AG10803 (cell line): ENCODE results near the gene NQO1.

Experiments used
- DNase-seq: peaks from one replicate; pipeline ENCODE4 v3.0.0; 2010; ENCODE audit warnings: low read depth
- H3K4me3 ChIP-seq: 2 replicates; pipeline ENCODE4 v1.5.1; 2011; ENCODE audit warnings: mild to moderate bottlenecking, low read length, control low read depth
- CTCF ChIP-seq: conservative IDR thresholded peaks from 2 replicates; pipeline ENCODE4 v1.5.1; 2011; ENCODE audit warnings: mild to moderate bottlenecking, low read length, control low read depth, inconsistent platforms

Gene NQO1

GRCh38 chr16:69693916-69694315 is 32.4 kb downstream of the NQO1 start:
- no peak overlapping the region for H3K4me3 ChIP-seq
- DNase-seq: no peak
- no peak for TF ChIP-seq CTCF

DNA sequence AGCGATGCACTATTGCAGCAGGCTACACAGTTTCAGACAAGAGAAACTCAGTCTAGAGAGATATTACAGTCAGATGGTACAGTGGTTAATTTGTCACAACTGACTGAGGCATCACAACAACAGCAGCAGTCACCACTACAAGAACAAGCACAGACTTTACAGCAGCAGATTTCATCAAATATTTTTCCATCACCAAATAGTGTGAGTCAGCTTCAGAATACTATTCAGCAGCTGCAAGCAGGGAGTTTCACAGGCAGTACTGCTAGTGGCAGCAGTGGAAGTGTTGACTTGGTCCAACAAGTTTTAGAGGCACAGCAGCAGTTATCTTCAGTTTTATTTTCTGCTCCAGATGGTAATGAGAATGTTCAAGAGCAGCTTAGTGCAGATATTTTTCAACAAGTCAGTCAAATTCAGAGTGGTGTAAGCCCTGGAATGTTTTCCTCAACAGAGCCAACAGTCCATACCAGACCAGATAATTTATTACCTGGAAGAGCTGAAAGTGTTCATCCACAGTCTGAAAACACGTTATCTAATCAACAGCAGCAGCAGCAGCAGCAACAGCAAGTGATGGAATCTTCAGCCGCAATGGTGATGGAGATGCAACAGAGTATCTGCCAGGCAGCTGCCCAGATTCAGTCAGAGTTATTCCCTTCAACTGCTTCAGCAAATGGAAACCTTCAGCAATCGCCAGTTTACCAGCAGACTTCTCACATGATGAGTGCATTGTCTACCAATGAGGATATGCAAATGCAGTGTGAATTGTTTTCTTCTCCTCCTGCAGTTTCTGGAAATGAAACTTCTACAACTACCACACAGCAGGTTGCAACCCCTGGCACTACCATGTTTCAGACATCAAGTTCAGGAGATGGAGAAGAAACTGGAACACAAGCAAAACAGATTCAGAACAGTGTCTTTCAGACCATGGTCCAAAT is 34.1 kb downstream of the NQO1 start:
- TF ChIP-seq CTCF: no peak
- H3K4me3 ChIP-seq: no peak overlapping the region
- DNase-seq: peak; percentile 80

GRCh38 chr16:69688589-69688988 is 37.8 kb downstream of the NQO1 start:
- H3K4me3 ChIP-seq: no peak overlapping the region
- DNase-seq: no peak
- TF ChIP-seq CTCF: no peak

DNA sequence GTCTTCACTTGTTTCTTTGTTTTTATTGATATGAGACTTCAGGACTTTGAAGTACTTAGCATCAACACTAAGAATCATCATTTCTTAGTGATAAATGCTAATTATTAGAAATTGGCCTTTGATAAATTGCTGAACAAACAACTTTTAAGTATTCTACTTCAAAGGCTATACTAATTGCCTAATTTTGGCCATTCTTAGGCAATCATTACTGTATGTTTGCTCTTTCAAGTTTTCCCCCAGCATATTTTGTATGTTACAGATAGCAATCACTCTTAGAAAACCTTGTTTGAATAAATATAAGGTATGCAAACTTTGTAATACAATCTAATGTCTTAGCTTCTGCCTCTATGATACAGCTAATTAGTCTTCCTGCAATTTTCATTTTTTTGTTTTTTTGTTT is 46.0 kb downstream of the NQO1 start:
- no peak overlapping the region for H3K4me3 ChIP-seq
- no peak for TF ChIP-seq CTCF
- DNase-seq: no peak

GRCh38 chr16:69672998-69673713 is 53.2 kb downstream of the NQO1 start:
- TF ChIP-seq CTCF: no peak
- H3K4me3 ChIP-seq: no peak overlapping the region
- DNase-seq: no peak

- no peak for DNase-seq
- TF ChIP-seq CTCF: no peak
- H3K4me3 ChIP-seq: no peak overlapping the region
Measured at GRCh38 chr16:69672315-69672997, 53.9 kb downstream of the NQO1 start.
